ENCODE measurements around the gene RBP5. TPM values are rescaled to one million over a fixed set of nuclear protein-coding genes. Genes with fewer than 3 reads are reported as not detected.
A peak's percentile ranks its signal among the peaks of the same experiment; 100 is the strongest.

The RBP5 gene
- total and polyA plus RNA-seq, 9 of the 15 experiments (the other 6 are each of a cell fraction or from before 2014, with no cell fraction given) = 8.6 to 22.5 (median 11.4) TPM

DNA sequence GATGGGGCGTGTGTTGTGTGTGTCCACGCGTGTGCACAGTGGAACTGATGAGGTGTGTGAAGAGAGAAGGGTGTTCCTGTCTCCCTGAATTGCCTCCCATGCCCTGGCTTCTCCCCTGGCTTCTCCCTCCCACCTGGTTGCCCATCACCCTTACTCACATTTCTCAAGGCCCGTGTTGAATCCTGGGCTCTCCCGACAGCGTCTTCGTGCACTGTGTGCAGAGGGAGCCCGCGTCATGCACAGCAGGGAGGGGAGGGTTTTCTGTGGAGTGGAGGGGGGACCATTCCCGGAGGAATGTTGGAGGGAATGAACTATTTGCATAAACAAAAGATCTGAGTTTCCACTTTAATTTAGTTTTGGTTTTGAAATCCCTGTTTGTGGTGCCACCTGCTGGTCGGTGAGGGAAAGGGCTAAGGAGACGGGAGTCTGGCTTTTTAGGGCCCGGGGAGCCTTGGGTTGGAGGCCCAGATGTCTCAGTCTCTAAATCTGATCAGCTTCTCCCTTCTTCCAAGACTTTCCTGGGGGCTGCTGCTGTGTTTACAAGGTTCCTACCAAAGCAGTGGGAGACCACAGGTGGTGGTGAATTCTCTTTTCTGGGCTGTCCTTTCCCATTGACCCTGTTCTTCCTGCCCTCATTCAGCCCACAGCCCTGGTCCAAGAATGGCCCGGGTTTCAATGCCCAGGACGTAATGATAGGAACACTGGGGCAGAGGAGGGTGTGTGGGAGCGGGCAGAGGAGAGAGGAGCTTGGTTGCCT, 36.3 kb downstream of the RBP5 start, which contains the start of gene C1R:
TSS of gene C1R (minus strand) at position 217 of the 757 bp plus-strand sequence. CDS start at position 160, 57 bp downstream.
- no peaks in the 10 kb centered on the region for H4K20me1 ChIP-seq (replicated peaks; ENCODE audit: control insufficient read depth, insufficient read depth, low read length)
- H3K79me2 ChIP-seq (ENCODE audit: control insufficient read depth, insufficient read depth, low read length) = no peaks in the 10 kb centered on the region
- FAIRE-seq (peak; percentile 88), ATAC-seq (peak; percentile 76), DNase-seq (ENCODE audit: extremely low read depth in 1 of 4, low spot score in 3 of 4) (peak; percentile 58 to 71 (median 60))
- WGBS (ENCODE audit: insufficient coverage, low coverage, missing lambda C conversion rate) = 31% methylated on average over 12 of the region's 16 CpGs
- peak within 1 kb of the TSS; percentile 66 for H2AFZ ChIP-seq (ENCODE audit: low read depth, low read length)
- ChIA-PET CTCF (ENCODE audit: low intra/inter-chr PET ratio) (interaction anchor here (0.6 to 1.5 kb wide), 5 partner anchors 9 to 148 kb away, joined by 3 to 7 read pairs (median 4); partner anchors contain the start of genes C12orf57 and C1S), POLR2A (interaction anchor here (1.3 kb wide), 1 partner anchor 148 kb away, joined by 4 read pairs; the partner anchor contains the start of genes C12orf57 and RNU7-1)
- in situ Hi-C loops (cut with MboI) (no loop called here), intact Hi-C loops (cut with micrococcal nuclease) (loop anchor here (2.0 kb wide), 2 partner anchors 16 to 32 kb away; partner anchors contain the start of genes C1RL and C1S)
- H3K36me3 ChIP-seq (ENCODE audit: control insufficient read depth, insufficient read depth, low read length) = no peaks in the 10 kb centered on the region
- H3K27me3 ChIP-seq (ENCODE audit: control insufficient read depth in 2 of 2, insufficient read depth in 2 of 2, low read length in 2 of 2) = no peaks in the 10 kb centered on the region; a peak in 1 of 5 replicates
- H3K4me1 ChIP-seq (replicated peaks in 1 of 2; ENCODE audit: control insufficient read depth in 2 of 2, insufficient read depth in 2 of 2, low read length in 2 of 2) = peaks cover 6 to 24% of the 10 kb centered on the region in 2 experiments; a peak in 3 of 5 replicates
- H3K4me3 ChIP-seq = no peak within 1 kb of the TSS
- H3K9ac ChIP-seq (ENCODE audit: insufficient read depth in 1 of 2, low read depth in 2 of 2, low read length in 2 of 2) = peak within 1 kb of the TSS in 1 of 2 experiments; percentile 71; a peak in 2 of 4 replicates
- H3K9me1 ChIP-seq (ENCODE audit: control insufficient read depth, insufficient read depth, low read length) = no peaks in the 10 kb centered on the region
- no peaks in the 10 kb centered on the region for H3K9me3 ChIP-seq (replicated peaks; ENCODE audit: control insufficient read depth, insufficient read depth, low read depth, low read length)
- no peak within 1 kb of the TSS for H3K27ac ChIP-seq (ENCODE audit: extremely low read depth, low read depth, low read length)
- H3K4me2 ChIP-seq (ENCODE audit: insufficient read depth, low read length) = peak within 1 kb of the TSS; percentile 52; the same call in 1 of the 2 replicates
- BruUV-seq (replicated peaks) = no TSS peak
- TF ChIP-seq, protein P1, sequence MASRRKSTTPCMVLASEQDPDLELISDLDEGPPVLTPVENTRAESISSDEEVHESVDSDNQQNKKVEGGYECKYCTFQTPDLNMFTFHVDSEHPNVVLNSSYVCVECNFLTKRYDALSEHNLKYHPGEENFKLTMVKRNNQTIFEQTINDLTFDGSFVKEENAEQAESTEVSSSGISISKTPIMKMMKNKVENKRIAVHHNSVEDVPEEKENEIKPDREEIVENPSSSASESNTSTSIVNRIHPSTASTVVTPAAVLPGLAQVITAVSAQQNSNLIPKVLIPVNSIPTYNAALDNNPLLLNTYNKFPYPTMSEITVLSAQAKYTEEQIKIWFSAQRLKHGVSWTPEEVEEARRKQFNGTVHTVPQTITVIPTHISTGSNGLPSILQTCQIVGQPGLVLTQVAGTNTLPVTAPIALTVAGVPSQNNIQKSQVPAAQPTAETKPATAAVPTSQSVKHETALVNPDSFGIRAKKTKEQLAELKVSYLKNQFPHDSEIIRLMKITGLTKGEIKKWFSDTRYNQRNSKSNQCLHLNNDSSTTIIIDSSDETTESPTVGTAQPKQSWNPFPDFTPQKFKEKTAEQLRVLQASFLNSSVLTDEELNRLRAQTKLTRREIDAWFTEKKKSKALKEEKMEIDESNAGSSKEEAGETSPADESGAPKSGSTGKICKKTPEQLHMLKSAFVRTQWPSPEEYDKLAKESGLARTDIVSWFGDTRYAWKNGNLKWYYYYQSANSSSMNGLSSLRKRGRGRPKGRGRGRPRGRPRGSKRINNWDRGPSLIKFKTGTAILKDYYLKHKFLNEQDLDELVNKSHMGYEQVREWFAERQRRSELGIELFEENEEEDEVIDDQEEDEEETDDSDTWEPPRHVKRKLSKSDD (conservative IDR thresholded peaks at IDR 0.05; ENCODE audit: low read length) = no peak
- TF ChIP-seq, protein P2, sequence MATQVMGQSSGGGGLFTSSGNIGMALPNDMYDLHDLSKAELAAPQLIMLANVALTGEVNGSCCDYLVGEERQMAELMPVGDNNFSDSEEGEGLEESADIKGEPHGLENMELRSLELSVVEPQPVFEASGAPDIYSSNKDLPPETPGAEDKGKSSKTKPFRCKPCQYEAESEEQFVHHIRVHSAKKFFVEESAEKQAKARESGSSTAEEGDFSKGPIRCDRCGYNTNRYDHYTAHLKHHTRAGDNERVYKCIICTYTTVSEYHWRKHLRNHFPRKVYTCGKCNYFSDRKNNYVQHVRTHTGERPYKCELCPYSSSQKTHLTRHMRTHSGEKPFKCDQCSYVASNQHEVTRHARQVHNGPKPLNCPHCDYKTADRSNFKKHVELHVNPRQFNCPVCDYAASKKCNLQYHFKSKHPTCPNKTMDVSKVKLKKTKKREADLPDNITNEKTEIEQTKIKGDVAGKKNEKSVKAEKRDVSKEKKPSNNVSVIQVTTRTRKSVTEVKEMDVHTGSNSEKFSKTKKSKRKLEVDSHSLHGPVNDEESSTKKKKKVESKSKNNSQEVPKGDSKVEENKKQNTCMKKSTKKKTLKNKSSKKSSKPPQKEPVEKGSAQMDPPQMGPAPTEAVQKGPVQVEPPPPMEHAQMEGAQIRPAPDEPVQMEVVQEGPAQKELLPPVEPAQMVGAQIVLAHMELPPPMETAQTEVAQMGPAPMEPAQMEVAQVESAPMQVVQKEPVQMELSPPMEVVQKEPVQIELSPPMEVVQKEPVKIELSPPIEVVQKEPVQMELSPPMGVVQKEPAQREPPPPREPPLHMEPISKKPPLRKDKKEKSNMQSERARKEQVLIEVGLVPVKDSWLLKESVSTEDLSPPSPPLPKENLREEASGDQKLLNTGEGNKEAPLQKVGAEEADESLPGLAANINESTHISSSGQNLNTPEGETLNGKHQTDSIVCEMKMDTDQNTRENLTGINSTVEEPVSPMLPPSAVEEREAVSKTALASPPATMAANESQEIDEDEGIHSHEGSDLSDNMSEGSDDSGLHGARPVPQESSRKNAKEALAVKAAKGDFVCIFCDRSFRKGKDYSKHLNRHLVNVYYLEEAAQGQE (IDR thresholded peaks at IDR 0.05; ENCODE audit: borderline replicate concordance) = peak; percentile 54; the same call in 1 of the 2 replicates
- TF ChIP-seq, protein P2 (CRISPR knock-in tag; IDR thresholded peaks at IDR 0.05; ENCODE audit: low read depth) = no peak
- TF ChIP-seq PTTG1 (tag; IDR thresholded peaks at IDR 0.05; ENCODE audit: low read depth) = no peak
- TF ChIP-seq, protein P3, sequence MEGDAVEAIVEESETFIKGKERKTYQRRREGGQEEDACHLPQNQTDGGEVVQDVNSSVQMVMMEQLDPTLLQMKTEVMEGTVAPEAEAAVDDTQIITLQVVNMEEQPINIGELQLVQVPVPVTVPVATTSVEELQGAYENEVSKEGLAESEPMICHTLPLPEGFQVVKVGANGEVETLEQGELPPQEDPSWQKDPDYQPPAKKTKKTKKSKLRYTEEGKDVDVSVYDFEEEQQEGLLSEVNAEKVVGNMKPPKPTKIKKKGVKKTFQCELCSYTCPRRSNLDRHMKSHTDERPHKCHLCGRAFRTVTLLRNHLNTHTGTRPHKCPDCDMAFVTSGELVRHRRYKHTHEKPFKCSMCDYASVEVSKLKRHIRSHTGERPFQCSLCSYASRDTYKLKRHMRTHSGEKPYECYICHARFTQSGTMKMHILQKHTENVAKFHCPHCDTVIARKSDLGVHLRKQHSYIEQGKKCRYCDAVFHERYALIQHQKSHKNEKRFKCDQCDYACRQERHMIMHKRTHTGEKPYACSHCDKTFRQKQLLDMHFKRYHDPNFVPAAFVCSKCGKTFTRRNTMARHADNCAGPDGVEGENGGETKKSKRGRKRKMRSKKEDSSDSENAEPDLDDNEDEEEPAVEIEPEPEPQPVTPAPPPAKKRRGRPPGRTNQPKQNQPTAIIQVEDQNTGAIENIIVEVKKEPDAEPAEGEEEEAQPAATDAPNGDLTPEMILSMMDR (IDR thresholded peaks at IDR 0.05 in 2 of 3, conservative IDR thresholded peaks at IDR 0.05 in 1 of 3; ENCODE audit: insufficient read depth in 2 of 3, low read depth in 1 of 3, low read length in 3 of 3) = peak; percentile 61 to 84 (median 81)
- TF ChIP-seq RUNX1 (IDR thresholded peaks at IDR 0.05; ENCODE audit: low read depth) = no peak
- no peak for TF ChIP-seq ZNF263 (CRISPR knock-in tag; IDR thresholded peaks at IDR 0.05; ENCODE audit: borderline replicate concordance)
